Endothelial cell of umbilical vein (primary cell): ENCODE measurements around the gene TRIM56. TPM values are rescaled to one million over a fixed set of nuclear protein-coding genes. Genes with fewer than 3 reads are reported as not detected.

Experiments
- BruUV-seq: library from RNA; stranded (reverse); fragments of 400-500 nt; replicated peaks from 2 replicates; lab custom pipeline; 2021; lab: Mats Ljungman, UMichigan
- CTCF ChIA-PET: fragments of 300-600, 350-600 bp; sonication (Branson Sonifier 250); formaldehyde crosslinking; loops from one replicate; lab custom pipeline; 2021; ENCODE audit warnings: antibody characterized with exemption, inconsistent platforms; lab: Charles Lee
- POLR2A ChIA-PET: fragments of 300-600, 350-600 bp; sonication (Branson Sonifier 250); formaldehyde crosslinking; loops from one replicate; lab custom pipeline; 2021; ENCODE audit warnings: antibody characterized with exemption, inconsistent platforms; lab: Charles Lee
- DNase-seq: peaks from one replicate; pipeline ENCODE4 v3.0.0-alpha.2; 2011; ENCODE audit warnings: low read depth, low spot score
- FAIRE-seq: peaks from 2 replicates; lab custom pipeline; 2011; peaks lifted over from hg19 to GRCh38; lab: Jason Lieb, UNC
- H2AFZ ChIP-seq: 2 replicates; pipeline ENCODE4 v1.6.0; 2012; ENCODE audit warnings: low read depth, low read length, control low read depth, inconsistent platforms
- H3K27ac ChIP-seq: 2 replicates; pipeline ENCODE4 v1.5.1; 2011; ENCODE audit warnings: low read depth, mild to moderate bottlenecking, control low read depth, low read length, moderate library complexity; ENCODE audit not compliant: insufficient read depth
- H3K27me3 ChIP-seq, 2 experiments: 2 replicates each; pipeline versions ENCODE4 v1.6.0 to v1.6.1; 2011; ENCODE audit warnings: low read length in 2 of 2, mixed read lengths in 1 of 2; ENCODE audit not compliant: control insufficient read depth in 2 of 2, insufficient read depth in 2 of 2
- H3K36me3 ChIP-seq, 2 experiments: 2 replicates in 1 of 2; 3 replicates in 1 of 2; pipeline ENCODE4 v1.5.1; 2011; ENCODE audit warnings: low read length in 2 of 2, mild to moderate bottlenecking in 1 of 2, moderate library complexity in 1 of 2; ENCODE audit not compliant: control insufficient read depth in 2 of 2, insufficient read depth in 2 of 2; ENCODE audit errors: extremely low read depth in 1 of 2
- H3K4me1 ChIP-seq: 3 replicates; pipeline ENCODE4 v1.5.1; 2011; ENCODE audit warnings: mild to moderate bottlenecking, low read length; ENCODE audit not compliant: control insufficient read depth, insufficient read depth; ENCODE audit errors: extremely low read depth
- H3K4me2 ChIP-seq: 2 replicates; pipeline ENCODE4 v1.6.1; 2011; ENCODE audit warnings: low read length, control low read depth, mixed read lengths; ENCODE audit not compliant: insufficient read depth
- H3K4me3 ChIP-seq, 3 experiments: fragments of 200-600 bp in 1 of 3; sonication (generic), shearing (Covaris generic) in 1 of 3; replicated peaks in 1 of 3; 2 replicates each; pipeline ENCODE4 v1.5.1; 2011 to 2016; ENCODE audit warnings: control low read depth in 3 of 3, low read length in 3 of 3, mild to moderate bottlenecking in 2 of 3, inconsistent platforms in 1 of 3, low read depth in 1 of 3, moderate library complexity in 1 of 3; ENCODE audit not compliant: insufficient read depth in 1 of 3
- H3K79me2 ChIP-seq: 2 replicates; pipeline ENCODE4 v1.6.0; 2012; ENCODE audit warnings: low read length, inconsistent platforms; ENCODE audit not compliant: control insufficient read depth, insufficient read depth
- H3K9ac ChIP-seq: replicated peaks from 2 replicates; pipeline ENCODE3; 2011; ENCODE audit warnings: low read length, control low read depth; ENCODE audit not compliant: insufficient read depth; ENCODE audit errors: extremely low read depth
- H3K9me1 ChIP-seq: replicated peaks from 3 replicates; pipeline ENCODE4 v1.6.0; 2011; ENCODE audit warnings: mild to moderate bottlenecking, low read length; ENCODE audit not compliant: control insufficient read depth, insufficient read depth; ENCODE audit errors: extremely low read depth
- H3K9me3 ChIP-seq: replicated peaks from 2 replicates; pipeline ENCODE4 v1.5.1; 2012; ENCODE audit warnings: low read length, inconsistent platforms; ENCODE audit not compliant: control insufficient read depth, insufficient read depth
- H4K20me1 ChIP-seq: replicated peaks from 2 replicates; pipeline ENCODE3; 2011; ENCODE audit warnings: mild to moderate bottlenecking, low read length; ENCODE audit not compliant: control insufficient read depth, insufficient read depth; ENCODE audit errors: extremely low read depth
- EZH2 ChIP-seq: IDR thresholded peaks from 2 replicates; pipeline ENCODE4 v1.6.1; 2012; ENCODE audit warnings: borderline replicate concordance, low read depth, mild to moderate bottlenecking, moderate library complexity, low read length, inconsistent platforms; ENCODE audit not compliant: severe bottlenecking
- FOS ChIP-seq: IDR thresholded peaks from 2 replicates; pipeline ENCODE4 v1.6.1; 2011; ENCODE audit warnings: mild to moderate bottlenecking, low read length, moderate library complexity, borderline replicate concordance; ENCODE audit not compliant: insufficient read depth
- GATA2 ChIP-seq: IDR thresholded peaks from 2 replicates; pipeline ENCODE4 v1.7.0; 2011; ENCODE audit warnings: low read depth, mild to moderate bottlenecking, moderate library complexity, mixed read lengths, low read length; ENCODE audit not compliant: insufficient read length, insufficient read depth
- JUN ChIP-seq: IDR thresholded peaks from 2 replicates; pipeline ENCODE4 v1.6.1; 2011; ENCODE audit warnings: borderline replicate concordance, low read depth; ENCODE audit not compliant: insufficient read length, insufficient read depth
- MYC ChIP-seq: IDR thresholded peaks from one replicate; pipeline ENCODE4 v1.6.1; 2011; ENCODE audit warnings: mild to moderate bottlenecking, low read depth, low read length
- POLR2A ChIP-seq: IDR thresholded peaks from 2 replicates; pipeline ENCODE4 v1.6.1; 2012; ENCODE audit warnings: low read depth, mild to moderate bottlenecking, control low read depth, low read length
- POLR2AphosphoS5 ChIP-seq: IDR thresholded peaks from 2 replicates; pipeline ENCODE4 v1.6.1; 2012; ENCODE audit warnings: low read depth, mild to moderate bottlenecking, control low read depth, low read length, moderate library complexity; ENCODE audit not compliant: insufficient read depth
- dilution Hi-C: fragments of 300-500 bp; cut with MboI; formaldehyde crosslinking; loops from one replicate; pipeline ENCODE4 v1.15.0; 2019; ENCODE audit warnings: low sequenced_read_pairs; ENCODE audit not compliant: extremely low pct_ligation_motif_present
- intact Hi-C: fragments of 100-400 bp; cut with micrococcal nuclease; formaldehyde crosslinking; loops from one replicate; pipeline ENCODE4 v1.10.0; 2022
- polyA plus RNA-seq, 4 experiments: library from polyadenylated mRNA; depleted of rRNA in 3 of 4; stranded (reverse) in 3 of 4; unstranded in 1 of 4; fragments of >200 nt; gene quantifications; 2 replicates each; pipeline versions ENCODE4 v1.2.1 to v1.2.3, GENCODE V29; 2011 to 2012; ENCODE audit warnings: missing spikeins in 1 of 4
- total RNA-seq: library from RNA; stranded (reverse); gene quantifications from 2 replicates; pipeline ENCODE4 v1.2.3, GENCODE V29; 2021
- TF ChIP-seq, protein P1 (sequence below): IDR thresholded peaks from 2 replicates; pipeline ENCODE4 v1.6.1; 2011; ENCODE audit not compliant: insufficient read depth, insufficient read length
- TF ChIP-seq, protein P2 (sequence below), 2 donors: IDR thresholded peaks; 1 replicate in 1 of 2; 2 replicates in 1 of 2; pipeline ENCODE4 v1.5.1; 2011; ENCODE audit warnings: low read length in 2 of 2, mild to moderate bottlenecking in 2 of 2, moderate library complexity in 2 of 2, control low read depth in 1 of 2, inconsistent platforms in 1 of 2, low read depth in 1 of 2; ENCODE audit not compliant: insufficient read depth in 1 of 2; ENCODE audit errors: extremely low read depth in 1 of 2

The TRIM56 gene
- total and polyA plus RNA-seq, 2 donors (not counting 3 experiments of a cell fraction or from before 2014, with no cell fraction given): 2.3 to 25.1 TPM

DNA sequence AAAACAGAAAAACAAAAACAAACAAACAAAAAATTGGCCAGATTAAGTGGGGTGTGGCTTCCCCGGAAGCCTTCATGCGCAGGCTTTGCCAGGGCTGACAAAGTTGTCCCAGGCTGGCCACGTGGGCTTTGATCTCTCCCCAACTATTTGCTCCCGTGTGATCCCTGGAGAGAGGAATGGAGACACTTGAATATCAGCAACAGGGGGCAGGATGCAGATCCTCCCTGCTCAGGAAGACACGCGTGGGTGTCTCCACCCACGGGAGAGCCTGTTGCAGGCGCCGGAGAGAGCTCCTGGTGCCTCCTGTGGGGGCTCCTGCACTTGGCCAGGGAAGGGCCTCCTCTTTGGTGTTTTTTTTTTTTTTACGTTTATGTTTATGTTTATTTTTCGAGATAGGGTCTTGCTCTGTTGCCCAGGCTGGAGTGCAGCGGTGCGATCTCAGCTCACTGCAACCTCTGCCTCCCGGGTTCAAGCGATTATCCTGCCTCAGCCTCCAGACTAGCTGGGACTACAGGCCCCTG, 19.0 kb downstream of the TRIM56 start:
- peaks cover 9% of the 10 kb centered on the region for H3K79me2 ChIP-seq
- no peaks in the 10 kb centered on the region for H3K9me3 ChIP-seq
- DNase-seq (no peak), FAIRE-seq (peak; percentile 77)
- no peaks in the 10 kb centered on the region for H3K9me1 ChIP-seq
- ChIA-PET CTCF (interaction anchor here (1.0 to 1.4 kb wide), 2 partner anchors 8 to 13 kb away, joined by 3 to 4 read pairs; no protein-coding TSS in a partner anchor), POLR2A (interaction anchor here (1.2 to 3.0 kb wide), 4 partner anchors 8 to 22 kb away, joined by 4 to 32 read pairs (median 6); partner anchors contain the start of gene SERPINE1)
- no peaks in the 10 kb centered on the region for H3K27me3 ChIP-seq
- peaks cover 51% of the 10 kb centered on the region for H3K4me1 ChIP-seq
- TF ChIP-seq, protein P1, sequence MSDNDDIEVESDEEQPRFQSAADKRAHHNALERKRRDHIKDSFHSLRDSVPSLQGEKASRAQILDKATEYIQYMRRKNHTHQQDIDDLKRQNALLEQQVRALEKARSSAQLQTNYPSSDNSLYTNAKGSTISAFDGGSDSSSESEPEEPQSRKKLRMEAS: no peak
- no peak for TF ChIP-seq JUN
- no peak overlapping the region for H3K4me2 ChIP-seq
- no peaks in the 10 kb centered on the region for H4K20me1 ChIP-seq
- intact Hi-C loops: no loop called here
- H3K4me3 ChIP-seq: no peak overlapping the region
- no peak overlapping the region for H2AFZ ChIP-seq
- no TSS peak for BruUV-seq
- no peak overlapping the region for H3K9ac ChIP-seq
- dilution Hi-C loops: no loop called here
- H3K27ac ChIP-seq: peak overlapping the region; percentile 42
- no peaks in the 10 kb centered on the region for H3K36me3 ChIP-seq

DNA sequence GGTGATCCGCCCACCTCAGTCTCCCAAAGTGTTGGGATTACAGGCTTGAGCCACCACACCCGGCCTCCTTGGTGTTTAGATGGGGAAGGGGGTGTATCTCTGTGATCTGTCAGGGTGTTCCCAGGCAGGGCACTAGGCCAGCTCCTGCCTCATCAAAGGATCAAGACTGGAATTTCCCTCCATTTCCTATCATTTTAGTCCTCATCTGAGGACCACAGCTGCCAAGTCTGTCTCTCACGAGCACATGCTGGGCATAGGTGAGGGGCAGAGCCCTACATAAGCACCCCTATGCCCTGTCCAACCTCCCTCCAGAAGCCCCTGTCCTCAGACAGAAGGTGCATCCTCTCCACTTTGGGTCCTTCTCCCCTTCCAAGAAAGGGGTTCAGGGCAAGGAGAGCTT, 19.5 kb downstream of the TRIM56 start:
- no TSS peak for BruUV-seq
- no peaks in the 10 kb centered on the region for H3K9me1 ChIP-seq
- ChIA-PET CTCF (interaction anchor here (1.4 kb wide), 1 partner anchor 12 kb away, joined by 4 read pairs; no protein-coding TSS in a partner anchor), POLR2A (interaction anchor here (1.2 to 3.0 kb wide), 3 partner anchors 15 to 22 kb away, joined by 4 to 32 read pairs (median 5); partner anchors contain the start of gene SERPINE1)
- H3K4me2 ChIP-seq: no peak overlapping the region
- no peaks in the 10 kb centered on the region for H3K36me3 ChIP-seq
- TF ChIP-seq POLR2A (no peak), FOS (no peak), POLR2AphosphoS5 (no peak), EZH2 (no peak), JUN (no peak), MYC (no peak), GATA2 (no peak)
- TF ChIP-seq, protein P1: no peak
- TF ChIP-seq, protein P2, sequence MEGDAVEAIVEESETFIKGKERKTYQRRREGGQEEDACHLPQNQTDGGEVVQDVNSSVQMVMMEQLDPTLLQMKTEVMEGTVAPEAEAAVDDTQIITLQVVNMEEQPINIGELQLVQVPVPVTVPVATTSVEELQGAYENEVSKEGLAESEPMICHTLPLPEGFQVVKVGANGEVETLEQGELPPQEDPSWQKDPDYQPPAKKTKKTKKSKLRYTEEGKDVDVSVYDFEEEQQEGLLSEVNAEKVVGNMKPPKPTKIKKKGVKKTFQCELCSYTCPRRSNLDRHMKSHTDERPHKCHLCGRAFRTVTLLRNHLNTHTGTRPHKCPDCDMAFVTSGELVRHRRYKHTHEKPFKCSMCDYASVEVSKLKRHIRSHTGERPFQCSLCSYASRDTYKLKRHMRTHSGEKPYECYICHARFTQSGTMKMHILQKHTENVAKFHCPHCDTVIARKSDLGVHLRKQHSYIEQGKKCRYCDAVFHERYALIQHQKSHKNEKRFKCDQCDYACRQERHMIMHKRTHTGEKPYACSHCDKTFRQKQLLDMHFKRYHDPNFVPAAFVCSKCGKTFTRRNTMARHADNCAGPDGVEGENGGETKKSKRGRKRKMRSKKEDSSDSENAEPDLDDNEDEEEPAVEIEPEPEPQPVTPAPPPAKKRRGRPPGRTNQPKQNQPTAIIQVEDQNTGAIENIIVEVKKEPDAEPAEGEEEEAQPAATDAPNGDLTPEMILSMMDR (IDR thresholded peaks at IDR 0.05; ENCODE audit: extremely low read depth in 1 of 2, insufficient read depth in 1 of 2, low read depth in 1 of 2, low read length in 2 of 2): no peak
- dilution Hi-C loops: no loop called here
- no peak overlapping the region for H2AFZ ChIP-seq
- peaks cover 10% of the 10 kb centered on the region for H3K79me2 ChIP-seq
- H3K27ac ChIP-seq: peak overlapping the region; percentile 42
- H3K4me3 ChIP-seq: no peak overlapping the region
- H3K4me1 ChIP-seq: peaks cover 52% of the 10 kb centered on the region
- H3K9ac ChIP-seq: no peak overlapping the region
- FAIRE-seq (peak; percentile 78), DNase-seq (peak; percentile 61)
- no peaks in the 10 kb centered on the region for H4K20me1 ChIP-seq
- H3K27me3 ChIP-seq: no peaks in the 10 kb centered on the region
- H3K9me3 ChIP-seq: no peaks in the 10 kb centered on the region
- intact Hi-C loops: no loop called here
